ENCODE measurements around the gene PDGFRB. TPM values are rescaled to one million over a fixed set of nuclear protein-coding genes. Genes with fewer than 3 reads are reported as not detected.

PDGFRB gene
- total and polyA plus RNA-seq, 10 of the 15 experiments (the other 5 are each of a cell fraction or from before 2014, with no cell fraction given): 0.02 to 3.0 (median 1.0) TPM

GRCh38 chr5:150142959-150143349, 12.7 kb downstream of the PDGFRB start:
- Histone ChIP-seq H3K4me1 (ENCODE audit: control insufficient read depth, insufficient read depth, low read length) (no peaks in the 10 kb centered on the region), H3K36me3 (ENCODE audit: control insufficient read depth in 2 of 2, insufficient read depth in 2 of 2, low read length in 1 of 2) (no peaks in the 10 kb centered on the region), H2AFZ (ENCODE audit: control insufficient read depth, low read depth, low read length) (no peak overlapping the region), H3K9me3 (replicated peaks; ENCODE audit: control insufficient read depth, insufficient read depth, low read length) (no peaks in the 10 kb centered on the region), H3K4me3 (no peak overlapping the region), H3K27me3 (replicated peaks in 1 of 2; ENCODE audit: control insufficient read depth in 2 of 2, insufficient read depth in 2 of 2, low read length in 1 of 2) (no peaks in the 10 kb centered on the region), H3K4me2 (ENCODE audit: control insufficient read depth, insufficient read depth) (no peak overlapping the region), H4K20me1 (ENCODE audit: control insufficient read depth, insufficient read depth) (no peaks in the 10 kb centered on the region), H3K79me2 (ENCODE audit: control insufficient read depth, insufficient read depth, low read length) (no peaks in the 10 kb centered on the region), H3K27ac (ENCODE audit: control insufficient read depth, insufficient read depth) (no peak overlapping the region), H3K9ac (ENCODE audit: control insufficient read depth, insufficient read depth, low read length) (no peak overlapping the region)
- ChIA-PET CTCF (interaction anchor here (1.5 kb wide), 1 partner anchor 13 kb away, joined by 3 read pairs; no protein-coding TSS in a partner anchor), POLR2A (no interaction called here), RAD21 (ENCODE audit: unreplicated experiment) (no interaction called here), SMC1A (ENCODE audit: uncharacterized antibody, unreplicated experiment) (no interaction called here)
- BruUV-seq (replicated peaks): no TSS peak
- in situ Hi-C loops (cut with MboI) (no loop called here), intact Hi-C loops (cut with micrococcal nuclease; ENCODE audit: unreplicated experiment) (no loop called here)
- WGBS (ENCODE audit: insufficient coverage, insufficient replicate concordance, low lambda C conversion rate, missing lambda C conversion rate): 73% methylated on average over 4 of the region's 4 CpGs
- no peak for ATAC-seq
- no peak for FAIRE-seq
- no peak for DNase-seq (ENCODE audit: low read depth, low spot score)
- TF ChIP-seq NR2C1 (IDR thresholded peaks at IDR 0.05) (no peak), NR2C2 (IDR thresholded peaks at IDR 0.05; ENCODE audit: borderline replicate concordance, control insufficient read depth, insufficient read length, low read depth) (no peak), MEF2A (IDR thresholded peaks at IDR 0.05; ENCODE audit: insufficient read depth, low read depth, low read length) (no peak), NFIC (IDR thresholded peaks at IDR 0.05; ENCODE audit: low read depth, low read length) (no peak), HCFC1 (IDR thresholded peaks at IDR 0.05; ENCODE audit: low read length) (no peak), SMARCA5 (IDR thresholded peaks at IDR 0.05) (no peak), PBX3 (IDR thresholded peaks at IDR 0.05; ENCODE audit: insufficient replicate concordance, low read depth, low read length) (no peak), ZBTB40 (IDR thresholded peaks at IDR 0.05; ENCODE audit: borderline replicate concordance) (no peak)
- TF ChIP-seq, protein P1, sequence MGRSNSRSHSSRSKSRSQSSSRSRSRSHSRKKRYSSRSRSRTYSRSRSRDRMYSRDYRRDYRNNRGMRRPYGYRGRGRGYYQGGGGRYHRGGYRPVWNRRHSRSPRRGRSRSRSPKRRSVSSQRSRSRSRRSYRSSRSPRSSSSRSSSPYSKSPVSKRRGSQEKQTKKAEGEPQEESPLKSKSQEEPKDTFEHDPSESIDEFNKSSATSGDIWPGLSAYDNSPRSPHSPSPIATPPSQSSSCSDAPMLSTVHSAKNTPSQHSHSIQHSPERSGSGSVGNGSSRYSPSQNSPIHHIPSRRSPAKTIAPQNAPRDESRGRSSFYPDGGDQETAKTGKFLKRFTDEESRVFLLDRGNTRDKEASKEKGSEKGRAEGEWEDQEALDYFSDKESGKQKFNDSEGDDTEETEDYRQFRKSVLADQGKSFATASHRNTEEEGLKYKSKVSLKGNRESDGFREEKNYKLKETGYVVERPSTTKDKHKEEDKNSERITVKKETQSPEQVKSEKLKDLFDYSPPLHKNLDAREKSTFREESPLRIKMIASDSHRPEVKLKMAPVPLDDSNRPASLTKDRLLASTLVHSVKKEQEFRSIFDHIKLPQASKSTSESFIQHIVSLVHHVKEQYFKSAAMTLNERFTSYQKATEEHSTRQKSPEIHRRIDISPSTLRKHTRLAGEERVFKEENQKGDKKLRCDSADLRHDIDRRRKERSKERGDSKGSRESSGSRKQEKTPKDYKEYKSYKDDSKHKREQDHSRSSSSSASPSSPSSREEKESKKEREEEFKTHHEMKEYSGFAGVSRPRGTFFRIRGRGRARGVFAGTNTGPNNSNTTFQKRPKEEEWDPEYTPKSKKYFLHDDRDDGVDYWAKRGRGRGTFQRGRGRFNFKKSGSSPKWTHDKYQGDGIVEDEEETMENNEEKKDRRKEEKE (IDR thresholded peaks at IDR 0.05): no peak
- TF ChIP-seq, protein P2, sequence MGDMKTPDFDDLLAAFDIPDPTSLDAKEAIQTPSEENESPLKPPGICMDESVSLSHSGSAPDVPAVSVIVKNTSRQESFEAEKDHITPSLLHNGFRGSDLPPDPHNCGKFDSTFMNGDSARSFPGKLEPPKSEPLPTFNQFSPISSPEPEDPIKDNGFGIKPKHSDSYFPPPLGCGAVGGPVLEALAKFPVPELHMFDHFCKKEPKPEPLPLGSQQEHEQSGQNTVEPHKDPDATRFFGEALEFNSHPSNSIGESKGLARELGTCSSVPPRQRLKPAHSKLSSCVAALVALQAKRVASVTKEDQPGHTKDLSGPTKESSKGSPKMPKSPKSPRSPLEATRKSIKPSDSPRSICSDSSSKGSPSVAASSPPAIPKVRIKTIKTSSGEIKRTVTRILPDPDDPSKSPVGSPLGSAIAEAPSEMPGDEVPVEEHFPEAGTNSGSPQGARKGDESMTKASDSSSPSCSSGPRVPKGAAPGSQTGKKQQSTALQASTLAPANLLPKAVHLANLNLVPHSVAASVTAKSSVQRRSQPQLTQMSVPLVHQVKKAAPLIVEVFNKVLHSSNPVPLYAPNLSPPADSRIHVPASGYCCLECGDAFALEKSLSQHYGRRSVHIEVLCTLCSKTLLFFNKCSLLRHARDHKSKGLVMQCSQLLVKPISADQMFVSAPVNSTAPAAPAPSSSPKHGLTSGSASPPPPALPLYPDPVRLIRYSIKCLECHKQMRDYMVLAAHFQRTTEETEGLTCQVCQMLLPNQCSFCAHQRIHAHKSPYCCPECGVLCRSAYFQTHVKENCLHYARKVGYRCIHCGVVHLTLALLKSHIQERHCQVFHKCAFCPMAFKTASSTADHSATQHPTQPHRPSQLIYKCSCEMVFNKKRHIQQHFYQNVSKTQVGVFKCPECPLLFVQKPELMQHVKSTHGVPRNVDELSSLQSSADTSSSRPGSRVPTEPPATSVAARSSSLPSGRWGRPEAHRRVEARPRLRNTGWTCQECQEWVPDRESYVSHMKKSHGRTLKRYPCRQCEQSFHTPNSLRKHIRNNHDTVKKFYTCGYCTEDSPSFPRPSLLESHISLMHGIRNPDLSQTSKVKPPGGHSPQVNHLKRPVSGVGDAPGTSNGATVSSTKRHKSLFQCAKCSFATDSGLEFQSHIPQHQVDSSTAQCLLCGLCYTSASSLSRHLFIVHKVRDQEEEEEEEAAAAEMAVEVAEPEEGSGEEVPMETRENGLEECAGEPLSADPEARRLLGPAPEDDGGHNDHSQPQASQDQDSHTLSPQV (IDR thresholded peaks at IDR 0.05): no peak
